T-helper 22 cell (primary cell): Measurements from ENCODE around the gene TUBAL3.
"Not testable (repeated sequence)": the region's sequence is repeated elsewhere in the genome, so short reads cannot be mapped to it uniquely, and the experiment has no call there.

Source experiments
- DNase-seq: peaks from one replicate; pipeline ENCODE4 v3.0.0-alpha.2; 2020; ENCODE audit warnings: low read depth

TUBAL3 gene

GRCh38 chr10:5379202-5379601 lies 25.4 kb downstream of the TUBAL3 start:
- DNase-seq = not testable (repeated sequence)

- DNase-seq = no peak
These were observed 28.2 kb downstream of the TUBAL3 start for GRCh38 chr10:5376450-5376849.

GRCh38 chr10:5373891-5374611 lies 30.6 kb downstream of the TUBAL3 start:
- no peak for DNase-seq

- DNase-seq = no peak
These were observed 31.3 kb downstream of the TUBAL3 start for GRCh38 chr10:5373307-5373706.

GRCh38 chr10:5370493-5371352 lies 33.9 kb downstream of the TUBAL3 start:
- no peak for DNase-seq

GRCh38 chr10:5369362-5370158 lies 35.1 kb downstream of the TUBAL3 start:
- DNase-seq = no peak

- DNase-seq = no peak
These were observed 38.7 kb downstream of the TUBAL3 start for GRCh38 chr10:5365928-5366327.

- no peak for DNase-seq
These were observed 39.7 kb downstream of the TUBAL3 start, which contains the start of gene UCN3 for GRCh38 chr10:5364890-5365338. TSS of gene UCN3 (plus strand) at chr10:5364966. CDS start at chr10:5373721, 8,755 bp downstream.

GRCh38 chr10:5364374-5364773 lies 40.3 kb downstream of the TUBAL3 start:
- no peak for DNase-seq

- no peak for DNase-seq
These were observed 41.8 kb downstream of the TUBAL3 start for GRCh38 chr10:5362873-5363272.

- DNase-seq = no peak
These were observed 42.7 kb downstream of the TUBAL3 start for GRCh38 chr10:5361966-5362365.

GRCh38 chr10:5360318-5360915 lies 44.2 kb downstream of the TUBAL3 start:
- DNase-seq = no peak

- no peak for DNase-seq
These were observed 48.3 kb downstream of the TUBAL3 start for GRCh38 chr10:5356302-5356763.

- DNase-seq = no peak
These were observed 48.9 kb downstream of the TUBAL3 start for GRCh38 chr10:5355594-5356301.

- DNase-seq = no peak
These were observed 50.6 kb downstream of the TUBAL3 start for GRCh38 chr10:5354068-5354467.

- no peak for DNase-seq
These were observed 55.3 kb downstream of the TUBAL3 start for GRCh38 chr10:5349362-5349761.

GRCh38 chr10:5346881-5347280 lies 57.7 kb downstream of the TUBAL3 start:
- DNase-seq = no peak

GRCh38 chr10:5344746-5345145 lies 59.9 kb downstream of the TUBAL3 start:
- no peak for DNase-seq

- no peak for DNase-seq
These were observed 60.6 kb downstream of the TUBAL3 start for GRCh38 chr10:5343979-5344378.

GRCh38 chr10:5343561-5343960 lies 61.1 kb downstream of the TUBAL3 start:
- no peak for DNase-seq
